ENCODE data around the gene PCDHGA10.
A peak's percentile ranks its signal among the peaks of the same experiment; 100 is the strongest.
"Not testable (repeated sequence)": the region's sequence is repeated elsewhere in the genome, so short reads cannot be mapped to it uniquely, and the experiment has no call there.

Gene PCDHGA10

DNA sequence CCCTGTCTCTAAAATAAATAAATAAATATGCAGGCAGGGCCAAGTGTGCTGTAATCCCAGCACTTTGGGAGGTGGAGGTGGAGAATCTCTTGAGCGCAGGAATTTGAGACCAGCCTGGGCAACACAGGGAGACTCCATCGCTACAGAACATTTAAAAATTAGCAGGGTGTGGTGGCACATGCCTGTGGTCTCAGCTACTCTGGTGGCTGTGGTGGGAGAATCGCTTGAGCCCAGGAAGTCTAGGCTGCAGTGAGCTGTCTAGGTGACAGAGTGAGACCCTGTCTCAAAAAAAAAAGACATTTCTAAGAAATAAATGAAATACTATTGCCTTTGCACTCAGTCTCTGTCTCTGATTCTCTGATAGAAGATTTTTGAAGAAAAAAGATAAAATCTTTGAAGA is 1.2 kb upstream of the PCDHGA10 start:
- ChIA-PET CTCF (interaction anchor here (3.1 to 16.4 kb wide), 4 partner anchors 10 to 156 kb away, joined by 30 to 288 read pairs (median 78); partner anchors contain the start of gene PCDHGA11), POLR2A (no interaction called here)
- no peak for DNase-seq (ENCODE audit: low read depth, low spot score)
- no peak overlapping the region for H3K4me3 ChIP-seq (ENCODE audit: low read depth, low read length)
- TF ChIP-seq, protein P1, sequence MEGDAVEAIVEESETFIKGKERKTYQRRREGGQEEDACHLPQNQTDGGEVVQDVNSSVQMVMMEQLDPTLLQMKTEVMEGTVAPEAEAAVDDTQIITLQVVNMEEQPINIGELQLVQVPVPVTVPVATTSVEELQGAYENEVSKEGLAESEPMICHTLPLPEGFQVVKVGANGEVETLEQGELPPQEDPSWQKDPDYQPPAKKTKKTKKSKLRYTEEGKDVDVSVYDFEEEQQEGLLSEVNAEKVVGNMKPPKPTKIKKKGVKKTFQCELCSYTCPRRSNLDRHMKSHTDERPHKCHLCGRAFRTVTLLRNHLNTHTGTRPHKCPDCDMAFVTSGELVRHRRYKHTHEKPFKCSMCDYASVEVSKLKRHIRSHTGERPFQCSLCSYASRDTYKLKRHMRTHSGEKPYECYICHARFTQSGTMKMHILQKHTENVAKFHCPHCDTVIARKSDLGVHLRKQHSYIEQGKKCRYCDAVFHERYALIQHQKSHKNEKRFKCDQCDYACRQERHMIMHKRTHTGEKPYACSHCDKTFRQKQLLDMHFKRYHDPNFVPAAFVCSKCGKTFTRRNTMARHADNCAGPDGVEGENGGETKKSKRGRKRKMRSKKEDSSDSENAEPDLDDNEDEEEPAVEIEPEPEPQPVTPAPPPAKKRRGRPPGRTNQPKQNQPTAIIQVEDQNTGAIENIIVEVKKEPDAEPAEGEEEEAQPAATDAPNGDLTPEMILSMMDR (IDR thresholded peaks at IDR 0.05; ENCODE audit: insufficient read depth, low read length, missing control alignments): no peak

- TF ChIP-seq, protein P1 (IDR thresholded peaks at IDR 0.05; ENCODE audit: insufficient read depth, low read length, missing control alignments): no peak
- ChIA-PET CTCF (interaction anchor here (0.6 to 16.4 kb wide), 27 partner anchors 8 to 214 kb away, joined by 3 to 295 read pairs (median 7); partner anchors contain the start of genes PCDHB11, PCDHGA1, PCDHGA11 and PCDHGA12), POLR2A (no interaction called here)
- no peak for DNase-seq (ENCODE audit: low read depth, low spot score)
- H3K4me3 ChIP-seq (ENCODE audit: low read depth, low read length): peak overlapping the region; percentile 53
Measured at GRCh38 chr5:141413540-141414069, 818 bp downstream of the PCDHGA10 start.

DNA sequence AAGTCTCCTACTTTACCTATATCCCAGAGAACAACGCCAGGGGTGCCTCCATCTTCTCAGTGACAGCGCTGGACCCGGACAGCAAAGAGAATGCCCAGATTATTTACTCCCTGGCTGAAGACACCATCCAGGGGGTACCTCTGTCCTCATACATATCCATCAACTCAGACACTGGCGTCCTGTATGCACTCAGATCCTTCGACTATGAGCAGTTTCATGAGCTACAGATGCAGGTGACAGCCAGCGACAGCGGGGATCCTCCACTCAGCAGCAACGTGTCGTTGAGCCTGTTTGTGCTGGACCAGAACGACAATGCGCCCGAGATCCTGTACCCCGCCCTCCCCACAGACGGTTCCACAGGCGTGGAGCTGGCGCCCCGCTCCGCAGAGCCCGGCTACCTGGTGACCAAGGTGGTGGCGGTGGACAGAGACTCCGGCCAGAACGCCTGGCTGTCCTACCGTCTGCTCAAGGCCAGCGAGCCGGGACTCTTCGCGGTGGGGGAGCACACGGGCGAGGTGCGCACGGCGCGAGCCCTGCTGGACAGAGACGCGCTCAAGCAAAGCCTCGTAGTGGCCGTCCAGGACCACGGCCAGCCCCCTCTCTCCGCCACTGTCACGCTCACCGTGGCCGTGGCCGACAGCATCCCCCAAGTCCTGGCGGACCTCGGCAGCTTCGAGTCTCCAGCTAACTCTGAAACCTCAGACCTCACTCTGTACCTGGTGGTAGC is 1.9 kb downstream of the PCDHGA10 start:
- CTCF ChIA-PET: interaction anchor here (0.6 to 16.4 kb wide), 15 partner anchors 12 to 215 kb away, joined by 3 to 295 read pairs (median 11); partner anchors contain the start of genes PCDHB11, PCDHGA12, PCDHGA9 and PCDHGB1
- H3K4me3 ChIP-seq (ENCODE audit: low read depth, low read length); DNase-seq (ENCODE audit: low read depth, low spot score); POLR2A ChIA-PET: not testable (repeated sequence)

- POLR2A ChIA-PET; H3K4me3 ChIP-seq (ENCODE audit: low read depth, low read length); DNase-seq (ENCODE audit: low read depth, low spot score): not testable (repeated sequence)
- CTCF ChIA-PET: interaction anchor here (1.5 to 16.4 kb wide), 7 partner anchors 15 to 152 kb away, joined by 3 to 303 read pairs (median 196); partner anchors contain the start of genes PCDHGA12 and PCDHGB5
Measured at GRCh38 chr5:141415275-141415618, 2.5 kb downstream of the PCDHGA10 start.

DNA sequence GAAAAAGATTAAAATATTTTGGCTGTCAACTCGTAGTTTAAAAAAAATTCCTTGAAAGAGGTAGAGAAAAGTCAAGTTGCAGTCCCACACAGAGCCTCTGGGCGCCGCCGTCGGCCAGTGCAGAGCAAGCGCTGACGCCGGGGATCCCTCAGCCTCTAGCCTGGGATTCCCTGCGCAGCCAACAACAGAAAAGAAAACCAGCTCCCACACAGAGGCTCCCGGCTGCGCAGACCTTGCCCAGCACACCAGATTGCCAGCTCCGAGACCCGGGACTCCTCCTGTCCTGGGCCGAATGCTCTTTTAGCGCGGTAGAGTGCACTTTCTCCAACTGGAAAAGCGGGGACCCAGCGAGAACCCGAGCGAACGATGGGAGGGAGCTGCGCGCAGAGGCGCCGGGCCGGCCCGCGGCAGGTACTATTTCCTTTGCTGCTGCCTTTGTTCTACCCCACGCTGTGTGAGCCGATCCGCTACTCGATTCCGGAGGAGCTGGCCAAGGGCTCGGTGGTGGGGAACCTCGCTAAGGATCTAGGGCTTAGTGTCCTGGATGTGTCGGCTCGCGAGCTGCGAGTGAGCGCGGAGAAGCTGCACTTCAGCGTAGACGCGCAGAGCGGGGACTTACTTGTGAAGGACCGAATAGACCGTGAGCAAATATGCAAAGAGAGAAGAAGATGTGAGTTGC is 4.8 kb downstream of the PCDHGA10 start, which contains the start of gene PCDHGB7:
PCDHGB7 (plus strand) TSS at position 184 of the 679 bp plus-strand sequence; CDS start at position 367, 183 bp downstream.
- CTCF ChIA-PET: interaction anchor here (0.6 to 16.4 kb wide), 28 partner anchors 10 to 186 kb away, joined by 3 to 303 read pairs (median 4); partner anchors contain the start of genes PCDHGA1, PCDHGA12, PCDHGA5 and PCDHGA6
- H3K4me3 ChIP-seq (ENCODE audit: low read depth, low read length): peak within 1 kb of the TSS; percentile 54
- not testable (repeated sequence) for DNase-seq (ENCODE audit: low read depth, low spot score)
- POLR2A ChIA-PET: interaction anchor here (1.0 kb wide), 2 partner anchors 140 to 146 kb away, joined by 4 read pairs; no protein-coding TSS in a partner anchor
- TF ChIP-seq, protein P1 (IDR thresholded peaks at IDR 0.05; ENCODE audit: insufficient read depth, low read length, missing control alignments): peak; percentile 71

DNA sequence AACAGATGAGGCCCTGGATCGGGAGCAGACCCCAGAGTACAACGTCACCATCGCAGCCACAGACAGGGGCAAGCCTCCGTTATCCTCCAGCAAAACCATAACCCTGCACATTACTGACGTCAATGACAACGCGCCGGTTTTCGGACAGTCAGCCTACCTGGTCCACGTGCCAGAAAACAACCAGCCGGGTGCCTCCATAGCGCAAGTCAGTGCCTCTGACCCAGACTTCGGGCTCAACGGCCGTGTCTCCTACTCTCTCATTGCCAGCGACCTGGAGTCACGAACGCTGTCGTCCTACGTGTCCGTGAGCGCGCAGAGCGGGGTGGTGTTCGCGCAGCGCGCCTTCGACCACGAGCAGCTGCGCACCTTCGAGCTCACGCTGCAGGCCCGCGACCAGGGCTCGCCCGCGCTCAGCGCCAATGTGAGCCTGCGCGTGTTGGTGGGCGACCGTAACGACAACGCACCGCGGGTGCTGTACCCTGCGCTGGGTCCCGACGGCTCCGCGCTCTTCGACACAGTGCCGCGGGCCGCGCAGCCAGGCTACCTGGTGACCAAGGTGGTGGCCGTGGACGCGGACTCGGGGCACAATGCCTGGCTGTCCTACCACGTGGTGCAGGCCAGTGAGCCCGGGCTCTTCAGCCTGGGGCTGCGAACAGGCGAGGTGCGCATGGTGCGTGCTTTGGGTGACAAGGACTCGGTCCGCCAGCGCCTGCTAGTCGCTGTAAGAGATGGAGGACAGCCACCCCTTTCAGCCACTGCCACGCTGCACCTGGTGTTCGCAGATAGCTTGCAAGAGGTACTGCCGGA is 6.5 kb downstream of the PCDHGA10 start:
- no peak overlapping the region for H3K4me3 ChIP-seq (ENCODE audit: low read depth, low read length)
- TF ChIP-seq, protein P1 (IDR thresholded peaks at IDR 0.05; ENCODE audit: insufficient read depth, low read length, missing control alignments): no peak
- POLR2A ChIA-PET: no interaction called here
- no peak for DNase-seq (ENCODE audit: low read depth, low spot score)
- CTCF ChIA-PET: interaction anchor here (0.9 to 16.4 kb wide), 8 partner anchors 11 to 148 kb away, joined by 3 to 303 read pairs (median 120); partner anchors contain the start of genes PCDHGA12 and PCDHGB3

All from AG04449 (cell line).